Measurements from ENCODE around the gene INHBB.

DNA sequence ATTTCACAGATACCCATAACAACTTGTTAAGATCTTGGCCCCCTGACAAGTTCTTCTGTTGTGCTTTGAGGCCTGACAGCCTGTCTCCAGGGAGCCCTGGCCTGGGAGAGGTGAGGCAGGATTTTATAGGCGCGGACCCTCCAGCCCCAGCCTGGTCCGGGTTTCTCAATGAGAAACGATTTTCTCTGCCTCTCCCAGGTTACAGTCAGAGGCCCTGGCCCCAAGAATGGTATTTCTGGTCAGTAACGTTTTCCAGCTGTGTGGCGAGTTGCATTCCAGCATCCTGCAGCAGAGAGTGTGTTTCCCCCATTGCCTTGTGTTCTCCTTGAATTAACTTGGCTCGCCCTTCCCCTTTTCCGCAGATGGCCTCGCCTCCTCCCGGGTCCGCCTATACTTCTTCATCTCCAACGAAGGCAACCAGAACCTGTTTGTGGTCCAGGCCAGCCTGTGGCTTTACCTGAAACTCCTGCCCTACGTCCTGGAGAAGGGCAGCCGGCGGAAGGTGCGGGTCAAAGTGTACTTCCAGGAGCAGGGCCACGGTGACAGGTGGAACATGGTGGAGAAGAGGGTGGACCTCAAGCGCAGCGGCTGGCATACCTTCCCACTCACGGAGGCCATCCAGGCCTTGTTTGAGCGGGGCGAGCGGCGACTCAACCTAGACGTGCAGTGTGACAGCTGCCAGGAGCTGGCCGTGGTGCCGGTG lies 3.0 kb downstream of the INHBB start:
- TF ChIP-seq CTCF (IDR thresholded peaks at IDR 0.05), result no peak
- TF ChIP-seq POLR2A (IDR thresholded peaks at IDR 0.05), result no peak

Data from right lobe of liver (tissue), 4 donors.